GM18499 (cell line): ENCODE results near the gene RPL10.
"Not testable (repeated sequence)": the region's sequence is repeated elsewhere in the genome, so short reads cannot be mapped to it uniquely, and the experiment has no call there.

Experiments used
- ATAC-seq: cut with Tn5 transposase; IDR thresholded peaks from one replicate; pipeline ENCODE4 v1.9.1; 2021; ENCODE audit warnings: moderate number of reproducible peaks; ENCODE audit not compliant: insufficient read depth, unreplicated experiment

RPL10 gene

GRCh38 chrX:154399527-154400368 lies 1.6 kb downstream of the RPL10 start:
- no peak for ATAC-seq

- not testable (repeated sequence) for ATAC-seq
Observed at GRCh38 chrX:154400369-154400817, 2.2 kb downstream of the RPL10 start.

GRCh38 chrX:154401045-154401799 lies 3.0 kb downstream of the RPL10 start:
- no peak for ATAC-seq

DNA sequence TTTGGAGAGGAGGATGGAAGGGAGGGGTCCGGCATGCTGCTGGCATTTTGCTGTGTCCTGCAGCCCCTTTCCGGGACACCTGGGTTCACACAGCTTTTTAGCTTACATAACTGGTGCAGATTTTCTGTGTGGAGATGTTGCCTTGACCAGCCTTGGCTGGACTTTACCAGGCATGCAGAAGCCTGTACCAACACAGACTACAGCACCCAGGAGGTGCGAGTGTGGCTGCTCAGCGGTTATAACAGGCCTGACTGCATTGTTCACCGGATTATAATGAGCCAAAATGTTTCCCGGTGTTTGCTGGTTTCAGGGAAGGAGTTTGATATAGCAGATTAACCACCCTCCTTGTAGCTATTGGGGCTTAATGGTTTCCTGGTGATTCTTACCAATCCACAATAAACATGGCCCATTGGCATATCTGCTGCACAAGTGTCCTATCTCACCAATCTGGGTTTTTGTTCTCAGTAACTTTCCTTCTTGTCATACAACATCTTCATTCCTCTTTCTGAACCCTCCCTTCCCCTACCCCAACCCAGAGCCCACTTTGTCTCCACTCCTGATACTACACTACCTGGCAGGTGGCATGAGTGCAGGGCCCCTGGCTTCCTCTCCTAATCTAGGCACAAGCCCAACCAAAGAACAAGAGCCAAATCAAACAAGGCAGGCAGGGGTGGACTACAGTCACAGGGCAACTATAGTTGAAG lies 3.9 kb downstream of the RPL10 start:
- ATAC-seq: no peak

DNA sequence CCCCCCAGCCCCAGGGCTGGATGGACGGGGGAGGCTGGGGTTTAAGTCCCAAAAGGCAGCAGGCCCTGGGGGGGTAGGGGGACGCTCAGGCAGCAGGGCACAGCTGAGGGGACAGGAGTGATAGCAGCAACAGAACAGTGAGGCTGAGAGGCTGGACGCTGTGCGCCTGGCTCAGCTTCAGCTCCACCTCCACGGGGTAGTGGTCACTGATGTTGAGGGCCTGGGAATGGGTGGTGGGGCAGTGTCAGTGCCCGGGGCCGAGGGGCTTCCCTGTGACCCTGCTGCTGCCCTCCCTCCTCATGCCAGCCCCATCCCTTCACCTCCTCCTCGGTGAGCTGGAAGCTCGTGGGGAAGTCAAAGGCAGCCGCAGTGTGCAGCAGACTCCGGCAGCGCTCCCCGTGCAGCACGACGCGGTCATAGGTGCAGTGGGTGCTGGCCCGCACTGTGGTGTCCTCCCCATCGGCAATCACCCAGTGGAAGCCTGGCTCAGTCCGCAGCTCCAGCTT lies 4.5 kb downstream of the RPL10 start:
- no peak for ATAC-seq

- ATAC-seq: no peak
Observed at GRCh38 chrX:154403192-154403591, 5.0 kb downstream of the RPL10 start.

DNA sequence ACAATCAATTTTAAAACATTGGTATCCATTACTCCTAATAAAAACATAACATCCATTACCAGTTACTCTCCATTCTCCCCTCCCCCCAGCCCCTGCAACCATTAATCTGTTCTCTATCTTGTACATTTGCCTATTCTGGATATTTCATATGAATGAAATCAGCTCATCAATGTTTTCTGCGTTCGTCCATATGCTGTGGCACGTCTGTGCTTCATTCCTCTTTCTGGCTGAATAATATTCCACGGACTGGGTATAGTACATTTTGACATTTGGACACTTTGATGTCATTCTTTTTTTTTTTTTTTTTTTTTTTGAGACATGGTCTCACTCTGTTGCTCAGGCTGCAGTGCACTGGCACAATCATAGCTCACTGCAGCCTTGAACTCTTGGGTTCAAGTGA lies 5.7 kb downstream of the RPL10 start:
- ATAC-seq: no peak

GRCh38 chrX:154404625-154405192 lies 6.5 kb downstream of the RPL10 start:
- no peak for ATAC-seq

- ATAC-seq: no peak
Observed at GRCh38 chrX:154408659-154409221, 10.6 kb downstream of the RPL10 start.

- ATAC-seq: no peak
Observed at GRCh38 chrX:154409222-154409871, 11.2 kb downstream of the RPL10 start, which contains the start of gene DNASE1L1. Gene DNASE1L1 (minus strand): TSS chrX:154409254. CDS start chrX:154405568, 3,686 bp downstream.

DNA sequence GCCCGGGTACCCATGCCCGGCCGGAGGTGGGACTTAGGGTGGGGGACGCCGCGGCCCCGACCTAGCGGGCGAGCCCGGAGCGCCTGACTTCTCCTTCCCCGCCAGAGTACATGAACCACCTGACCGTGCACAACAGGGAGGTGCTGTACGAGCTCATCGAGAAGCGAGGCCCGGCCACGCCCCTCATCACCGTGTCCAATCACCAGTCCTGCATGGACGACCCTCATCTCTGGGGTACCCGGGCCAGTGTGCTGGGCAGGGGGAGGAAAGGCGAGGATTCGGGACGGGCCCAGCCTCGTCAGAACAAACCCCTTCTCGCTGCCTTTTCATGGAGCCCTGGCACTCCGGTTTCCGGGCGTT lies 13.8 kb downstream of the RPL10 start:
- ATAC-seq: no peak

DNA sequence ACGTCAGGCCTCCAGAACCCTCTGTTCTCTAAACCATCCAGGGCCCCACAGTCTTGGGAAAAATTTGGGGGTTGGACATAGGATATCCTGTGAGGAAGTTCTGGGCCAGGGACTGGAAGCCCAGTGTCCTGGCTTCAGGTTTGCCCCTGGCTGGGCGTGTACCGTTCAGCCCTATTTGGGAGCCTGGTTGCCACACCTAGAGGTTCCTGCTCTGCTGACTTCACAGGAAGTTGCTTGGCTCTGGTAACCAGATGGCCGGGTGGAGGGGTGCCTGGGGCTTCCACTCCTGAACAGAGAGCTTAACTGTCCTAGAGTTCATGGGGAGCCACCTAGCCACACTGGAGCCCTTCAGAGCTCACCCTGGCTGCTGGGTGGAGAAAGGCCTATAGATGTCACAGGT lies 14.3 kb downstream of the RPL10 start:
- ATAC-seq: no peak

GRCh38 chrX:154413142-154413541 lies 15.0 kb downstream of the RPL10 start:
- ATAC-seq: no peak

DNA sequence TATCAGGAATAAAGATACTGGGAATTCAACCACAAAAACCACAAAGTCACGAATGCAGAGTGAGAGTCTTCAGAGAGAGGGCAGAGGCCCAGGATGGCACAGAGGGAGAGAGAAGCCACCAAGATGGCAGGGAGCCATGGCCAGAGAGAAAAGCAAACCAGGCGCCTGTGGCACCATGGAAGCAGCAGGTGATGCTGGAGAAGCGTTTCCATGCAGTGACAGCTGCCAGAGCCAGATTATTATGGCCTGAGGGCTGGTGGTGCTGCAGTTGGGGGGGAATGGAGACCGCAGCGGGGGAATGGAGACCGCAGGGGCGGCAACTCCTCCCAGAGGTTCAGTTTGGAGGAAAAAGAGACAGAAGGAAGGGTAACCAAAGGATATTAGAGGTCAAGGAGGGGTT lies 19.0 kb downstream of the RPL10 start:
- ATAC-seq: no peak

DNA sequence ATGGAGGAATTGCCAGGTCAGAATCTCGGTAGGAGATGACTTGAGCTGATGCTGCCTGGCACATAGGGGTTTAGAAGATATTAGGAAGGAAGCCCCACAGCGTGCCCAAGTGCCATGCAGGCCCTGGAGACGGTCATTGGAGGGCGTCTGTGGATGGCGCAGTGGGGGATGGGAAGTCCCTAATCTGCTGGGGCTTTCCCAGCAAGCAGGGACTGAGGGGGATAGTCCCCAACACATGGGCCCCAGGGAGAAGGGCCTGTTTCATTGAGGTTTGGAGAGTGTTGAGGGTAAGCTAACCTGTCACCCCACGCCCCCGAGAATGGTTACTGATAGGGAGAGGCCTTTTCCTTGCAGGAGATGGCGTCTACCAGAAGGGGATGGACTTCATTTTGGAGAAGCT lies 21.0 kb downstream of the RPL10 start:
- no peak for ATAC-seq

- no peak for ATAC-seq
Observed at GRCh38 chrX:154419688-154420401, 21.7 kb downstream of the RPL10 start.

DNA sequence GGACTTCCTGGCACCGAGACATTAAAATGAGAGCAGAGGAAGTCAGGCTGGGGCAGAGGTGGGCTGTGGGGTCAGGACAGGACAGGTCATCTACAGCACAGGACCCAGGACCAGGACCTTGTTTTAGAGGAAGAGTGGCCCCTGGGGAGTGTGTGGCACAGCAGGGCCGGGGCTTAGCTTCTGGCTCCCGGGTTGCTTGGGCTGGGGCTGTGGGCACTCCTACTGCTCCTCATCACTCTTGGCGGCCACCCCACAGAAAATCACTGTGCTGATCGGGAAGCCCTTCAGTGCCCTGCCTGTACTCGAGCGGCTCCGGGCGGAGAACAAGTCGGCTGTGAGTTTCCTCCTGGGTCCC lies 22.2 kb downstream of the RPL10 start:
- ATAC-seq: no peak

- no peak for ATAC-seq
Observed at GRCh38 chrX:154426916-154427770, 29.0 kb downstream of the RPL10 start.
